ENCODE data around the gene TLN1.
A peak's percentile ranks its signal among the peaks of the same experiment; 100 is the strongest.

DNA sequence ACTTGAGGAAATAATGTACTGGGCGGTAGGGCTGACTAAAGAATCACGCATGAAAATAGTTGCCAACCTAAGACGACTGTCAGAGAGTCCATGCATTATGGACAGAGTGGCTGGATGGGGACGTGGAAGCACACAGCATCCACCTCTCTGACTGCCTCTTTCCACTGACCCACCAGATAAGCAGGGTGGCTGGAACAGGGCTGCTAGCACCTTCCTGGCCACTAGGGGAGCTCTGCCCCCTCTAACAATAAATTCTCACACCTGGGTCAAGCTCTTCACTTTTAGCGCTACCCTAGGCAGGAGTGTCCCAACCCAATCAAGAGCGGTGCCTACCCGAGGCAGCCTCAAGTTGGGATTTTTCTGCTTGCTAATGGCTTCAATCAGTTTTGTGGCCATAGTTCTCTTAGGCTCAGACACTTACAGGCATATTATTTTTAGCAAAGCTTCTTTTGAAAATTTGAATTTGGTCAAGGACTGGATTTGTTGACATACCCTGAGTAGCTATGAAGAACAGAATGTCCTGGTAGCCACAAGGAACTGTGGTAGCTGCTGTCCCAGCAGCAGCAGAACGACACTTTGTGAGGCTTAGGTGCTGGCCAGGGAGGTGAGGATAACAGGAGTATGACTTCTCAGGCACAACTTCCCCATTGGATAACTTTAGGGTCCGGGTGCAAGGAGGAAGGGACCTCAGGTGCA lies 35.3 kb downstream of the TLN1 start:
- TF ChIP-seq, protein P1, sequence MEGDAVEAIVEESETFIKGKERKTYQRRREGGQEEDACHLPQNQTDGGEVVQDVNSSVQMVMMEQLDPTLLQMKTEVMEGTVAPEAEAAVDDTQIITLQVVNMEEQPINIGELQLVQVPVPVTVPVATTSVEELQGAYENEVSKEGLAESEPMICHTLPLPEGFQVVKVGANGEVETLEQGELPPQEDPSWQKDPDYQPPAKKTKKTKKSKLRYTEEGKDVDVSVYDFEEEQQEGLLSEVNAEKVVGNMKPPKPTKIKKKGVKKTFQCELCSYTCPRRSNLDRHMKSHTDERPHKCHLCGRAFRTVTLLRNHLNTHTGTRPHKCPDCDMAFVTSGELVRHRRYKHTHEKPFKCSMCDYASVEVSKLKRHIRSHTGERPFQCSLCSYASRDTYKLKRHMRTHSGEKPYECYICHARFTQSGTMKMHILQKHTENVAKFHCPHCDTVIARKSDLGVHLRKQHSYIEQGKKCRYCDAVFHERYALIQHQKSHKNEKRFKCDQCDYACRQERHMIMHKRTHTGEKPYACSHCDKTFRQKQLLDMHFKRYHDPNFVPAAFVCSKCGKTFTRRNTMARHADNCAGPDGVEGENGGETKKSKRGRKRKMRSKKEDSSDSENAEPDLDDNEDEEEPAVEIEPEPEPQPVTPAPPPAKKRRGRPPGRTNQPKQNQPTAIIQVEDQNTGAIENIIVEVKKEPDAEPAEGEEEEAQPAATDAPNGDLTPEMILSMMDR (IDR thresholded peaks at IDR 0.05; ENCODE audit: low read length), result peak; percentile 92
- TF ChIP-seq EZH2 (IDR thresholded peaks at IDR 0.05; ENCODE audit: borderline replicate concordance, low read length), result no peak

Data from OCI-LY1 (cell line).